Stomach (tissue), 9 donors: ENCODE measurements around the gene TMEM17. TPM values are rescaled to one million over a fixed set of nuclear protein-coding genes. Genes with fewer than 3 reads are reported as not detected.

Experiments used
- DNase-seq, 2 donors: peaks; one replicate each; pipeline versions ENCODE4 v3.0.0 to v3.0.0-alpha.2; 2013 to 2019
- H3K27ac ChIP-seq, 5 donors: fragments of 200-600 bp in 4 of 5; sonication (generic) in 4 of 5; one replicate each; pipeline ENCODE4 v1.5.1; 2013 to 2019; ENCODE audit warnings: mild to moderate bottlenecking in 1 of 5, moderate library complexity in 1 of 5
- H3K27me3 ChIP-seq, 3 donors: fragments of 200-600 bp; sonication (generic); one replicate each; pipeline ENCODE4 v1.5.1; 2017 to 2019; ENCODE audit warnings: mixed run types in 1 of 3
- H3K36me3 ChIP-seq, 4 donors: fragments of 200-600 bp; sonication (generic); 1 replicate in 3 of 4; 2 replicates in 1 of 4; pipeline ENCODE4 v1.5.1; 2016 to 2019
- H3K4me1 ChIP-seq, 4 donors: fragments of 200-600 bp; sonication (generic); one replicate each; pipeline ENCODE4 v1.5.1; 2016 to 2019
- H3K4me3 ChIP-seq, 4 donors: fragments of 200-600 bp; sonication (generic) in 3 of 4; one replicate each; pipeline ENCODE4 v1.5.1; 2016 to 2019; ENCODE audit warnings: mild to moderate bottlenecking in 1 of 4
- H3K9me3 ChIP-seq, 4 donors: fragments of 200-600 bp; sonication (generic); one replicate each; pipeline ENCODE4 v1.5.1; 2016 to 2019
- EP300 ChIP-seq: sonication (generic); formaldehyde crosslinking; IDR thresholded peaks from one replicate; pipeline ENCODE4 v1.6.1; 2017; ENCODE audit warnings: antibody characterized with exemption
- POLR2A ChIP-seq, 4 donors: fragments of 450-650 bp; IDR thresholded peaks; one replicate each; pipeline ENCODE4 v1.6.1; 2016; ENCODE audit warnings: antibody characterized with exemption in 4 of 4, control low read depth in 2 of 4, mild to moderate bottlenecking in 1 of 4, moderate library complexity in 1 of 4
- POLR2AphosphoS5 ChIP-seq, 3 donors: sonication (generic); formaldehyde crosslinking; IDR thresholded peaks; one replicate each; pipeline ENCODE4 v1.6.1; 2016; ENCODE audit warnings: antibody characterized with exemption in 3 of 3
- WGBS, 5 donors: extraction: QIAGEN DNeasy Blood & Tissue Kit in 3 of 5; methylation state at CpG; one replicate each; pipeline versions ENCODE4 v1.1.5 to v1.1.7; 2013 to 2018; 5-methylcytosine and 5-hydroxymethylcytosine counted together
- intact Hi-C: fragments of 100-400 bp; cut with DNase I; formaldehyde crosslinking; loops from one replicate; pipeline ENCODE4 v1.15.1; 2023; ENCODE audit warnings: low total_unique reads
- polyA plus RNA-seq, 3 donors: library from polyadenylated mRNA; stranded (reverse); fragments of 200-250 nt; gene quantifications; one replicate each; pipeline ENCODE4 v1.2.3, GENCODE V29; 2013
- total RNA-seq, 5 donors: library from RNA; depleted of rRNA; stranded (reverse); fragments of >200 nt; gene quantifications; one replicate each; pipeline versions ENCODE4 v1.1.0 to v1.2.3, GENCODE V29; 2014 to 2016
- TF ChIP-seq, protein P1 (sequence below), 7 experiments: fragments of 450-650 bp in 4 of 7; fragments of 200-600 bp in 3 of 7; sonication (generic) in 3 of 7; IDR thresholded peaks; one replicate each; pipeline ENCODE4 v1.5.1; 2016 to 2019; ENCODE audit warnings: antibody characterized with exemption in 7 of 7, control low read depth in 2 of 7, mild to moderate bottlenecking in 1 of 7
- donor health status: healthy with polysubstance abuse.
- donor health status: Bipolar disorder and iron deficiency.
- donor health status: healthy.

TMEM17 gene
- total and polyA plus RNA-seq, 8 donors = 0.87 to 2.2 (median 1.2) TPM; not detected in 3

DNA sequence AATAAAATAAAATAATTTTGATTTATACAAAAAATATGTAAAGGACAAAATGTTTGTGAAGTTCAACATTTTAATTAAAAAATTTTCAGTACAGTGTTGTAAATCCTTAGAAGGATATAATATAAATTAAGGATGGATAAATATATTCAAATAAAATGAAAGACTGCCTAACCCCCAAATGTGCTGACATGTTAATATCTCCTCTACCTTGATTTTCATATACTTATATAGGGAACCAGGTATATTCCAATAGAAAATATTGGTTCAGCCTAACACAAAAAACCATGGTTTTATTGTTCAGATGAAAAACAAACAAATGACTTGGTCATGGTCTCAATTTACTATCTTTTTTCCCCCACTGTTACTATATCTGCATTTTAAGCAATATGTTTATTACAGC lies 7.3 kb downstream of the TMEM17 start:
- H3K9me3 ChIP-seq = no peaks in the 10 kb centered on the region
- no peaks in the 10 kb centered on the region for H3K27me3 ChIP-seq
- TF ChIP-seq POLR2A (IDR thresholded peaks at IDR 0.05) = no peak
- no peak for TF ChIP-seq EP300
- no peak for TF ChIP-seq POLR2AphosphoS5 (IDR thresholded peaks at IDR 0.05)
- TF ChIP-seq, protein P1, sequence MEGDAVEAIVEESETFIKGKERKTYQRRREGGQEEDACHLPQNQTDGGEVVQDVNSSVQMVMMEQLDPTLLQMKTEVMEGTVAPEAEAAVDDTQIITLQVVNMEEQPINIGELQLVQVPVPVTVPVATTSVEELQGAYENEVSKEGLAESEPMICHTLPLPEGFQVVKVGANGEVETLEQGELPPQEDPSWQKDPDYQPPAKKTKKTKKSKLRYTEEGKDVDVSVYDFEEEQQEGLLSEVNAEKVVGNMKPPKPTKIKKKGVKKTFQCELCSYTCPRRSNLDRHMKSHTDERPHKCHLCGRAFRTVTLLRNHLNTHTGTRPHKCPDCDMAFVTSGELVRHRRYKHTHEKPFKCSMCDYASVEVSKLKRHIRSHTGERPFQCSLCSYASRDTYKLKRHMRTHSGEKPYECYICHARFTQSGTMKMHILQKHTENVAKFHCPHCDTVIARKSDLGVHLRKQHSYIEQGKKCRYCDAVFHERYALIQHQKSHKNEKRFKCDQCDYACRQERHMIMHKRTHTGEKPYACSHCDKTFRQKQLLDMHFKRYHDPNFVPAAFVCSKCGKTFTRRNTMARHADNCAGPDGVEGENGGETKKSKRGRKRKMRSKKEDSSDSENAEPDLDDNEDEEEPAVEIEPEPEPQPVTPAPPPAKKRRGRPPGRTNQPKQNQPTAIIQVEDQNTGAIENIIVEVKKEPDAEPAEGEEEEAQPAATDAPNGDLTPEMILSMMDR (IDR thresholded peaks at IDR 0.05) = no peak
- intact Hi-C loops = no loop called here
- no peaks in the 10 kb centered on the region for H3K36me3 ChIP-seq
- H3K4me3 ChIP-seq = no peak overlapping the region
- no peak for DNase-seq
- H3K4me1 ChIP-seq = no peaks in the 10 kb centered on the region
- no peak overlapping the region for H3K27ac ChIP-seq

DNA sequence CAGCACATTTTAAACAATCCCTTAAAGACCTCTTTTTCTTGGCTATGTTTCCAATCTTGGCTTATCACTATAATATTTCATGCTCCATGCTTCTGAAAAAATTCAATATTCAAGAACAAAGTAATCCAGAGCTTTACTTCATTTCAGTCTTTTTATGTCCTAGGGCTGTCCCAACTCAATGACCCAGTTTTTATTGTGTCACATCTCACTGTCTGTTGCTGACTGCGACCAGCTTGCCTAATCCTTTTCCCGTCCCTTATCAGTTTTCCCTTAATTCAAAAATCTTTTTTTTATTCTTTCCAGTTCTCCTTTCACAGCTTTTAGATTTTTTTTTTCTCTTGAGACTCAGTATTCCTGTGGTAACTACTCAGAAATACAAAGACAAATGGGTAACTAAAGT lies 10.2 kb downstream of the TMEM17 start:
- H3K4me3 ChIP-seq = no peak overlapping the region
- TF ChIP-seq EP300 = no peak
- no peaks in the 10 kb centered on the region for H3K36me3 ChIP-seq
- H3K27me3 ChIP-seq = no peaks in the 10 kb centered on the region
- 63 to 78% (median 67%) methylated on average over 2 of the region's 2 CpGs for WGBS, 5 donors
- H3K9me3 ChIP-seq = no peaks in the 10 kb centered on the region
- intact Hi-C loops = no loop called here
- no peak overlapping the region for H3K27ac ChIP-seq
- no peaks in the 10 kb centered on the region for H3K4me1 ChIP-seq
- DNase-seq = no peak

DNA sequence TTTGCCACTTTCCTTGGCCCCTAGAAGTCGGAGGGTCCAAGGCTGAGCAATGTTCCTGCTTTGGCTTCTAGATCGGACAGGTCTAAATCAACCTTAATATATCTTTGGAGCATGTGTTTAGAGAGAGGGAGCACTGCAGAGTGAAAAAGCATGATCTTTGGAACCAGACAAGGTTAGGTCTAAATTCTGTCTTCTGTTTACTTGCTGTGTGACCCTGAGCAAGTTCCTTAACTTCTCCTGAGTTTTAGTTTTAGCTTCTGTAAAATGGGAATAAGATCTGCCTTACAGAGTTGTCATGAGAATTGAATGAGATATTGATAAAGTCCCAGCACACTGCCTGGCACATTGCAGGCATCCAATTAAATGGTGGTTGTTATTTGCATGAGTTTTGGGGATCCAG lies 13.9 kb downstream of the TMEM17 start:
- H3K27me3 ChIP-seq = no peaks in the 10 kb centered on the region
- DNase-seq = no peak
- H3K4me1 ChIP-seq = peaks cover 0 to 16% (median 2%) of the 10 kb centered on the region in 4 donors
- no peak for TF ChIP-seq POLR2A (IDR thresholded peaks at IDR 0.05)
- TF ChIP-seq, protein P1 (IDR thresholded peaks at IDR 0.05) = no peak
- TF ChIP-seq POLR2AphosphoS5 (IDR thresholded peaks at IDR 0.05) = no peak
- no peak for TF ChIP-seq EP300
- H3K36me3 ChIP-seq = no peaks in the 10 kb centered on the region
- no peak overlapping the region for H3K27ac ChIP-seq
- no peak overlapping the region for H3K4me3 ChIP-seq
- H3K9me3 ChIP-seq = no peaks in the 10 kb centered on the region
- intact Hi-C loops = no loop called here
- WGBS, 5 donors = 43 to 93% (median 84%) methylated on average over 2 of the region's 2 CpGs

DNA sequence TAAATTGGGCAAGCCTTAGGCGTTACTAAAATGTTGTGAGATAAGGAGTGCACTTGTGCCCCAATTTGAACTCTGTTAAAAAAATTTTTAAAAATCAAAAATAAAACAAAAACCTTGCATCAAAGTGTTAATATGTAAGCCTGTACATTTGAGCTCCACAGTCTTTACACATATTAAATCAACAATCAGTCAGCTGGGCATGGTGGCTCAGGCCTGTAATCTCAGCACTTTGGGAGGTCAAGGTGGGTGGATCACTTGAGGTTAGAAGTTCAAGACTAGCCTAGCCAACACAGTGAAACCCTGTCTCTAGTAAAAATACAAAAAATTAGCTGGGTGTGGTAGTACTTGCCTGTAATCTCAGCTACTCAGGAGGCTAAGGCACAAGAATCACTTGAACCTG lies 16.3 kb downstream of the TMEM17 start:
- H3K27ac ChIP-seq = no peak overlapping the region
- intact Hi-C loops = no loop called here
- no peak for DNase-seq
- 45 to 76% (median 55%) methylated on average over 1 of the region's 1 CpG for WGBS, 5 donors
- no peak overlapping the region for H3K4me3 ChIP-seq
- no peaks in the 10 kb centered on the region for H3K9me3 ChIP-seq
- TF ChIP-seq POLR2A (IDR thresholded peaks at IDR 0.05) = no peak
- TF ChIP-seq POLR2AphosphoS5 (IDR thresholded peaks at IDR 0.05) = no peak
- TF ChIP-seq EP300 = no peak
- TF ChIP-seq, protein P1 (IDR thresholded peaks at IDR 0.05) = no peak
- no peaks in the 10 kb centered on the region for H3K36me3 ChIP-seq
- no peaks in the 10 kb centered on the region for H3K27me3 ChIP-seq
- peaks cover 13 to 37% (median 18%) of the 10 kb centered on the region in 4 donors for H3K4me1 ChIP-seq

DNA sequence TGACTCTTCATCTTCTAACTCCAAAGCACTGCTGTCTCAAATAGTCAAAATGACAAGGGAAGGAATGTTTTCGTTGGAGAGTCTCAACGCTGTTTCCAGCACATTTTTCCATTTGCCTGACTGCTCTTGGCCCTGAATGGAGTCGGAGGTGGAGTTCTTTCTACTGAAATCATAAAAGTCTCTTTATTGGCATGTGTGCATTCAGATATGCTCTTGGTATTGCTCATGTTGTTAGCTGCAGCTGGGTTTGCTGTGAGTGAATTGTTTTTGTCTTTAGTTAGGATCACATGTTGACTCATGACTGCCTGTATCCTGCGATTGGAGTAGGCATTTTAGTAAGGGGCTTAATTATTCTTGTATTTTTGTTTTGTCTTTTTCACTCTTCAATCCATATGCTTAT lies 16.8 kb downstream of the TMEM17 start:
- intact Hi-C loops = no loop called here
- H3K27me3 ChIP-seq = no peaks in the 10 kb centered on the region
- TF ChIP-seq POLR2AphosphoS5 (IDR thresholded peaks at IDR 0.05) = no peak
- TF ChIP-seq, protein P1 (IDR thresholded peaks at IDR 0.05) = no peak
- no peak for TF ChIP-seq EP300
- TF ChIP-seq POLR2A (IDR thresholded peaks at IDR 0.05) = no peak
- WGBS, 5 donors = 27 to 46% (median 30%) methylated on average over 4 of the region's 4 CpGs
- H3K27ac ChIP-seq = no peak overlapping the region
- no peak overlapping the region for H3K4me3 ChIP-seq
- peaks cover 13 to 37% (median 18%) of the 10 kb centered on the region in 4 donors for H3K4me1 ChIP-seq
- no peaks in the 10 kb centered on the region for H3K36me3 ChIP-seq
- no peaks in the 10 kb centered on the region for H3K9me3 ChIP-seq
- peak in 1 of 2 donors; percentile 40 for DNase-seq
